Adipose tissue (tissue), 3 donors: ENCODE measurements around the gene SHANK1. TPM values are rescaled to one million over a fixed set of nuclear protein-coding genes. Genes with fewer than 3 reads are reported as not detected.

Source experiments
- H3K27ac ChIP-seq: one replicate; pipeline ENCODE4 v1.5.1; 2013; ENCODE audit warnings: low read depth, low read length
- WGBS, 3 donors: extraction: QIAGEN DNeasy Blood & Tissue Kit; methylation state at CpG; one replicate each; pipeline ENCODE4 v1.1.7; 2013; 5-methylcytosine and 5-hydroxymethylcytosine counted together
- polyA plus RNA-seq, 3 donors: library from polyadenylated mRNA; stranded (reverse); fragments of 200-250 nt; gene quantifications; one replicate each; pipeline ENCODE4 v1.2.3, GENCODE V29; 2013
- donor health status: healthy with polysubstance abuse.
- donor health status: Bipolar disorder and iron deficiency.
- donor health status: healthy.

Gene SHANK1
- polyA plus RNA-seq, 3 donors = 0.02 to 1.1 (median 0.33) TPM

GRCh38 chr19:50657222-50657669 is 62.4 kb downstream of the SHANK1 start:
- H3K27ac ChIP-seq = no peak overlapping the region
- 47 to 60% (median 59%) methylated on average over 6 of the region's 6 CpGs for WGBS, 3 donors

- H3K27ac ChIP-seq = no peak overlapping the region
These were observed 64.7 kb downstream of the SHANK1 start for GRCh38 chr19:50654882-50655281.

DNA sequence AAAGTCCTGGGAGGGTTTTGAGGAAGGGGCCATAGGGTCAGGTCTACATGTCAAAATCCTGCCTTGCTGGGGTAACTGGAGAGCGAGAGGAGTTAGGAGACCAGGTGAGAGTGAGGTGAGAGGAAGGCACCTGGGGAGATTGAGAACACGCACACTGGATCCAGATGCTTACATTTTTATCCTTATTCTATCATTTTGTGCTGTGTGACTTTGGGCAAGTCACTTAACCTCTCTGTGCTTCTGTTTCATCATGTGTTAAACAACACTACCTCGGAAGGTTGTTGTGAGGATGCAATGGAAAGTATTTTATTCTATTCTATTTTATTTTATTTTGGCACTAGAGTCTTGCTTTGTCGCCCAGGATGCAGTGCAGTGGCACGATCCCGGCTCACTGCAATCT is 66.9 kb downstream of the SHANK1 start:
- 86 to 93% (median 92%) methylated on average over 6 of the region's 6 CpGs for WGBS, 3 donors
- no peak overlapping the region for H3K27ac ChIP-seq

GRCh38 chr19:50651174-50651573 is 68.4 kb downstream of the SHANK1 start:
- WGBS, 3 donors = 70 to 87% (median 81%) methylated on average over 2 of the region's 2 CpGs
- H3K27ac ChIP-seq = no peak overlapping the region

GRCh38 chr19:50649433-50650391 is 69.9 kb downstream of the SHANK1 start, which contains the start of gene C19orf81:
C19orf81 (plus strand) TSS chr19:50649445; CDS start chr19:50649445, 0 bp downstream.
- no peak within 1 kb of the TSS for H3K27ac ChIP-seq
- WGBS, 3 donors = 22 to 27% (median 26%) methylated on average over 7 of the region's 7 CpGs

DNA sequence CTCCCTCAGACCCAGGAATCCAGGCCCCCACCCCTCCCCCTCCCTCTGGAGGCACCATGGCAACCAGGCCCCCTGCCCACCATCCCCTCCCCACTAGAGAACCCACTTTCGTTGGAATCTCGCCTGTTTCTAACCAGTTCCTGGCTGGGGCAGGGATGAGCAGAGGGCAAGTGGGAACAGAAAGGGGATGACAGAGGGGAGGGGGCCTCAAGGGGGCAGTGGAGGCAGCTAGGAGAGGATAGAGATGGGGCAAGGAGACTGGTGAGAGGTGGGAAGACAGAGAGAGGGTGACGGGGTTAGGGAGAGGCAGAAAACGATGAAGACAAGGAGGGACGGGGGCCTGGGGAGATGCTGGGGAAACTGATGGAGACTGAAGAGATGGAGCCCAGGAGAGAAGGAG is 70.9 kb downstream of the SHANK1 start:
- WGBS, 3 donors = 31 to 46% (median 44%) methylated on average over 5 of the region's 5 CpGs
- H3K27ac ChIP-seq = no peak overlapping the region

DNA sequence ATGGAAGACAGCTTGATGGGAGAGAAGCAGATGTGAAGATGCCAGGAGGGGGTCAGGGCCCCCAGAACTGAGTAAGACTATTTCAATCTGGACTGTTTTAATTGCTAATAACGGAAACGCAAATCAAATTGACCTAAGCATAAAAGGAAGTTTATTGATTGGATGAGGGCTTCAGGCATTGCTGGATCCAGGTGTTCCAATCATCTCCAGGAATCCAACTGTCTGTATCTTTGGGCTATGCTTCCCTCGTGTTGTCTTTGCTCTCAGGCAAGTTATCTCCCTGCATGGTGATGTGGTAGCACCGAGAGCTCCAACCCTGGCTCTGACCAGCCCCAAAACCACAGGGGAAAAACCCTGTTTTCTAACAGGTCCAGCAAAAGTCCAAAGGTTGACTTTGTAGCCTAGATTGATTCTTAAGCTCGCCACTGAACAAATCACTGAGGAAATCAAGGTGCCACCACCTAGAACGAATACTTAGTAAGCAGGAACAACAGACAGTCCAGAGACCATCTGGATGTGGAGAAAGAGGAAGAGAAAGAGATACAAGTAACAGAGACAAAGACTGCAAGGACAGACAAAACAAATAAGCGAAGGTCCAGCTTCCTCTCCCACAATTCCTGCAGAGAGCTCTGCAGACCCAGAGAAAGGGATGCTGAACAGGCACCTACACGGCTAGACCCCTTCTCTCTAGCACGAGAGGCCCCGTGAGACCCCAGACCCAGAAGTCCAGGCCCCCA is 71.6 kb downstream of the SHANK1 start:
- WGBS, 3 donors = 60 to 66% (median 63%) methylated on average over 10 of the region's 10 CpGs
- H3K27ac ChIP-seq = no peak overlapping the region

DNA sequence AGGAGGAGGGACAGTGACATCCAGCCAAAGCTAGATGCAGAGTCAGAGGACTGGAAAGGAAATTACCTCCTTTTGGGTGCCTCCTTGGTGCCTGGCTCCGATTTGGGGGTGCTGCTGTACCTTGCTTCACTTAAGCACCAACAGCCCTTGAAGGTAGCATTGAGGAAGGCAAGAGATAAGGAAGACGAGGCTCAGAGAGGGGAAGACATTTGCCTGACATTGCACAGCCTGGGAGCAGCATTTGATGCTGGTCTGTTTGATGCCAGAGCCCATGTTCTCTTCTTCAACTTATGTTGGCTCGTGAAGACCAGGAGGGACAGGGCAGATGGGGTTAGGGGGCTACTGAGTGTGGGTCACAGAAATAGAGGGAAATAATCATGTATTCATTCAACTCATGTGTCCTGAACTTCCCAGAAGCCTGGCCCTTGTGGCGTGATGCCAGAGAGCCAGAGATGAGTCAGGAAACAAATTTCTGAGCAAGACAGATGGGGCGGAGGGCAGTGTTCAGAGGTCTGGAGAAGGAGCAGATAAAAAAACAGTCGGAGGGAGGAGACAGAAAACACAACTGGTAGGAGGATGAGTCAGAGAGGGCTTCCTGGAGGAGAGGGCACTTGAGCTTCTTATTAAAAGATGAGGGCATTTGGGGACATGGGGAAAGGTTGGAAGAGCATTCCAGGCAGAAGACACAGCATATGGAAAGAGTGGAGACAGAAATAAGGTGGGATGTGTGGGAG is 73.4 kb downstream of the SHANK1 start:
- WGBS, 3 donors = 32 to 51% (median 50%) methylated on average over 6 of the region's 6 CpGs

DNA sequence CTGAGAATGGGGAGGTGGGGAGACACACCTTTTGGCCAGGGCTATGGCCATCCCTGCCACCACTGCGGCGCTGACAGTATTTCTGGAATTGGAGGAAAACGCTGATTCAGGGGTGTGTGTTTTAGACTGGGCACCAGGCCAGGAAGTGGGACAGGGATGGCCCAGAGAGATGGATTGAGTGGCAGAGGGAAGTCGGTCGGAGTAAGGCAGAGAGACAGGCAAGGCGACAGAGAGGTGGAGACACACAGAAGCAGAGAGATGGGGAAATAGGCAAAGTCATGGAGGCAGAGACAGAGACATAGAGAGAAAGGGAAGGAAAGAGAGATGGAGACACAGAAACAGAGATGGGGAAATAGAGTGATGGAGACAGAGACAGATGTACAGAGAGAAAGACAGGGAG is 74.5 kb downstream of the SHANK1 start:
- no peak overlapping the region for H3K27ac ChIP-seq
- 64 to 72% (median 66%) methylated on average over 6 of the region's 6 CpGs for WGBS, 3 donors

More for the DNA sequence above, 73.4 kb downstream of the SHANK1 start:
- no peak overlapping the region for H3K27ac ChIP-seq

- H3K27ac ChIP-seq = no peak overlapping the region
- WGBS, 3 donors = 25 to 57% (median 42%) methylated on average over 1 of the region's 1 CpG
These were observed 75.2 kb downstream of the SHANK1 start for GRCh38 chr19:50644315-50644915.

DNA sequence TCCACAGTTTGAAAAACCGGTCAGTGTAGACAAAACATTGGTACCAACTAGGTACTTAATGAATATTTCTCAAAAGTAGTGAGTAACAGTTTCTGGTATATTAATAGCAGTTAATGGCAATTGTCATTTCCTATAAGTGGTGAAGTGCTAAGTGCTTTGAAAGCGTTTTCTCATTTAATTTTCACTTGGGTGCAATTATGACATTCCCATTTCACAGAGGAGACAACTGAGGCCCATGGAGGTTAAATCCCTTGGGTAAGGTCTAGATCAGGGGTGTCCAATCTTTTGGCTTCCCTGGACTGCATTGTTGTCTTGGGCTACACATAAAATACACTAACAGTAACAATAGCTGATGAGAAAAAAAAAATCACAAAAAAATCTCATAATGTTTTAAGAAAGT is 79.2 kb downstream of the SHANK1 start:
- 61 to 70% (median 62%) methylated on average over 2 of the region's 2 CpGs for WGBS, 3 donors
- H3K27ac ChIP-seq = no peak overlapping the region

DNA sequence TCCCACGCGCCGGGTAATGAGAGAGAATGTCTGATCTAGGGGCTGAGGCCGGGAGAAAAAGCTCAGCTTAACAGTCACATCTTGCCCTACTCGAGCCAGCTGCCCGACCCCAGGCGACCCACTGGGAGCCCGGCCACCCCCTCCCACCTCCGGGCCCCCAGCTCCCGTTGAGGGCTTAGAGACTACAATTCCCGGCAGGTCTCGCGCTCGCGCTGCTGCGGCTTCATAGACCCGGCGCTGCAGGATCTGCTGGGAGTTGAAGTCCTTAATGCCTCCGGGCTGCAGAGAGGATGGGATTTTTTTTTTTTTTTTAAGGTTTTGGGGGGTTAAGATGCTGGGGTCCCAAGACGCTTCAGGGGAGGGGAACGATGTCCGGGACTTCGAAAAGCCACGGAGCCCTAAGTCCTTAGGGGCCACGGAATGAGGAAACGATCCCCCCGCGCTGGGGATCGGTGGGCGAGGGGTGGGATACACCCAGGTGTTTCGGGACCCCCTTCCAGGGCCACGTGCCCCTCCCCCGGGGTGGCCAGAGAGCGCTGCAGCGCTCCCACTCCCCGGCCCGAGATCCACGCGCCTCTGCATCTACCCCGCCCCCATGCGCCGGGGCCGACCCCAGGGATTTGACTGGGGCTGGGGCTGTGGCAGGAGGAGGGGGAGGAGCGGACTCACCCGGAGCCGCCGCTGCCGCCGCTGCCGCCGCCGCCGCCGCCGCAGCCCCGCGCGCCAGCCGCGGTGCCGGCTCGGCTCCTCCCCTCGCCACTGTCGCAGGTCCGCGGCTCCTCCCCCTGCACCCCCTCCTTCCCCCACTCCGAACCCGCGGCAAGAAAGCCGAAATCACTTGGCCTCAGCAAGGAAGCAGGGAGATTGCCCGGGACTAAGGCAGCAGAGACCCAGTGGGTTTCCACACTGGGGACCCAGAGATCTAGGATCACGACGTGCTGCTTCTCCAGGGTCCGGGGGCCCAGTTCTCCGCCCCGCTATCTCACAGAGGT is 80.2 kb downstream of the SHANK1 start, which contains the start of gene SYT3:
SYT3 (minus strand) TSS at position 761 of the 992 bp plus-strand sequence. CDS start 2,470 bp downstream, outside the sequence.
- 3 to 4% (median 4%) methylated on average over 51 to 76 of the region's 76 CpGs for WGBS, 3 donors

DNA sequence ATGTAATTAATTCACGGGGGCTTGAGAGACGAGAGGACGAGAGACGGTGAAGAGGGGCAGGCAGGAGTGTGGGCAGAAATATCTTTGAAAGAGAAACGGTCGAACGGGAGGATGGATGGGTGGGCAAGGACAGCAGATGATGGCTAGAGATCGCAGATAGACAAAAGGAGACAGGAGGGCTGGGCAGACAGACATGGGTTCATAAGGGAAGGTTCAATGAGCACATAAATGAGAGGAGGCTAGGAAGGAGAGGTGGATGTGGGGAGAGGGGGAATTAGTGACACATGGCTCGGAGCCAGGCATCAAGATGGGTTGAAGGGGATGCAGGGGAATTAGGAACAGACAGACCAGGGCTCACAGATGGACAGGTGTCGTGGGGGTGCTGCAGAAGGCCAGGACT is 81.0 kb downstream of the SHANK1 start:
- WGBS, 3 donors = 35 to 38% (median 37%) methylated on average over 10 of the region's 10 CpGs
- H3K27ac ChIP-seq = no peak overlapping the region

More for the DNA sequence above, 80.2 kb downstream of the SHANK1 start, which contains the start of gene SYT3:
- no peak within 1 kb of the TSS for H3K27ac ChIP-seq

DNA sequence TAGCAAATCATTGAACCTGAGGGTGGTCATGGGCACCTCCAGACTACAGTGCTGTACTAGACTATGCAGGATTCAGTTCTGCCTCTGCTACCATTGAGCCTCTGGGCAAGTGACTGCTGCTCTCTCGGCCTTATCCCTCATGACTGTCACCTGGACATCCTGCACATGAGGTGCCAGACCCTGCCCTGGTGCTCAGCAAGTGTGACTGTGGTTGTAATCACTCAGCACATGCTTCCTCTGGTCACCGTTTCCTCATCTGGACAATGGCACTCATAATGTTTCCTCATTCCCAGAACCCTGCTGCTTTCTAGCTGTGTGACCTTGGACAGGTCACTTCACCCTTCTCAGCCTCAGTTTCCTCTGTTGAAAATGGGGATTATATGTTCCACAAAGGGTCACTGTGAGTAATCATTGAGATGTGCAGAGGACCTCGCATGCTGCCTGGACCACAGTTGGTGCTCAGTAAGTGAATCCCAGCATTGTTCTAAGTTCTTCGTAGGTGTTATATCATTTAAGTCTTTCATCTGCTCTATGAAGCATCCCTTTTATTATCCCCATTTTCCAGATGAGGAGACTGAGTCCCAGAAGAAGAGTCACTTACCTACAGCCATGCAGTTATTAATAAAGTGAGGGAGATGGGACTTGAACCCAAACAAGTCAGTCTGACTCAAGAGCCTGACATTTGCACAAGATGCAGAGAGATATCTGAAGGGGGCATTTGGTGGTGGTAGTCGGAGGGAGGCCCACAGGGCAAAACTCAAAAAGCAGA is 83.1 kb downstream of the SHANK1 start:
- 57 to 74% (median 64%) methylated on average over 5 of the region's 5 CpGs for WGBS, 3 donors
- H3K27ac ChIP-seq = no peak overlapping the region

GRCh38 chr19:50633973-50634372 is 85.6 kb downstream of the SHANK1 start:
- H3K27ac ChIP-seq = no peak overlapping the region
- 91 to 97% (median 95%) methylated on average over 2 of the region's 2 CpGs for WGBS, 3 donors

GRCh38 chr19:50633359-50633758 is 86.2 kb downstream of the SHANK1 start:
- 56 to 84% (median 81%) methylated on average over 2 of the region's 2 CpGs for WGBS, 3 donors
- no peak overlapping the region for H3K27ac ChIP-seq
